Endothelial cell (in vitro differentiated cells): Measurements from ENCODE around the gene UNC13C. TPM values are rescaled to one million over a fixed set of nuclear protein-coding genes. Genes with fewer than 3 reads are reported as not detected.

ENCODE experiments used
- DNase-seq: peaks from one replicate; pipeline ENCODE4 v3.0.0; 2021; ENCODE audit warnings: low spot score
- H3K27ac Mint-ChIP-seq: one replicate; pipeline ENCODE4 v1.8.0; 2021; ENCODE audit warnings: mixed read lengths, inconsistent platforms; ENCODE audit not compliant: unreplicated experiment
- H3K27me3 Mint-ChIP-seq: one replicate; pipeline ENCODE4 v1.8.0; 2021; ENCODE audit warnings: mild to moderate bottlenecking, moderate library complexity, mixed read lengths, inconsistent platforms; ENCODE audit not compliant: unreplicated experiment
- H3K36me3 Mint-ChIP-seq: one replicate; pipeline ENCODE4 v1.8.0; 2021; ENCODE audit warnings: mild to moderate bottlenecking, low read depth, mixed read lengths, inconsistent platforms; ENCODE audit not compliant: unreplicated experiment
- H3K4me1 Mint-ChIP-seq: one replicate; pipeline ENCODE4 v1.8.0; 2021; ENCODE audit warnings: mild to moderate bottlenecking, mixed read lengths, inconsistent platforms; ENCODE audit not compliant: unreplicated experiment
- H3K4me3 Mint-ChIP-seq: one replicate; pipeline ENCODE4 v1.8.0; 2021; ENCODE audit warnings: mild to moderate bottlenecking, mixed read lengths, inconsistent platforms; ENCODE audit not compliant: unreplicated experiment
- H3K9me3 Mint-ChIP-seq: one replicate; pipeline ENCODE4 v1.8.0; 2021; ENCODE audit warnings: mixed read lengths, inconsistent platforms; ENCODE audit not compliant: unreplicated experiment
- CTCF ChIP-seq: fragments of 200-600 bp; sonication (generic); IDR thresholded peaks from one replicate; pipeline ENCODE4 v1.5.0; 2021; ENCODE audit warnings: antibody characterized with exemption; ENCODE audit not compliant: unreplicated experiment
- total RNA-seq: library from RNA; stranded (reverse); fragmentation: NEBNext Ultra II Directional; extraction: Animal tissue kit (Norgen Biotek cat#: 25700); gene quantifications from one replicate; pipeline ENCODE4 v1.2.1, GENCODE V29; 2021; ENCODE audit not compliant: unreplicated experiment

UNC13C gene
- total RNA-seq, 1 donor from 2014 or later, result 0.08 TPM

GRCh38 chr15:54305138-54305537 is 326.9 kb downstream of the UNC13C start:
- no peaks in the 10 kb centered on the region for H3K4me1 Mint-ChIP-seq
- H3K9me3 Mint-ChIP-seq, result peaks cover 11% of the 10 kb centered on the region
- no peak for DNase-seq
- H3K4me3 Mint-ChIP-seq, result no peak overlapping the region
- H3K27ac Mint-ChIP-seq, result no peak overlapping the region
- no peak for TF ChIP-seq CTCF
- H3K27me3 Mint-ChIP-seq, result peaks cover 2% of the 10 kb centered on the region
- no peaks in the 10 kb centered on the region for H3K36me3 Mint-ChIP-seq

DNA sequence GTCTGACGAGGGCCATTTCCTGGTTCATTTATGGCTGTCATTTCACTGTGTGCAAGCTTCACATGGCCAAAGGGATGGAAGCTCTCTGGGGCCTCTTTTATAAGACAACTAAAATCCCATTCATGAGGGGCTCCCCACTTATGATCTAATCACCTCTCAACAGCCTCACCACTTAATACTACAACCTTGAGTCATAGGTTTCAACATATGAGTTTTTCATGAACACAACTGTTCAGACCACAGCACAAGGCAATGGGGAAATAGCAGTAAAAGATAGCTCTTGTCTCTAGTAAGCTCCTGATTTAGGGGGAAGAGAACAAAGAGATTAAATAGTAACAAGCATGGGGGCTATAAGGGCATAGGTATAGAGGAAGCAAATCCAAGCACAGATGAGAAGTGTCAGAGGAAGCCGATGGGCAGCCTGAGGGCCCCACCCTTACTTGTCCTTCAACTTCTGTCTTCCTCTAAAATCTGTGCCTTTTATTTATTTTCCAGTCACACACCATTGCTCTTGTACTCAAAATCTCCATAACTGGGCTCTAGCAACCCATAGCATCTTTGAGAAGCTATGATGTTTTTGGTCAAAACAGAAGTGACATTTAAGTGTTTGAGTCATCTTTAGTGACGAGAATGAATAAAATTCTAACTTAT is 329.1 kb downstream of the UNC13C start:
- H3K27ac Mint-ChIP-seq, result no peak overlapping the region
- no peak for TF ChIP-seq CTCF
- no peaks in the 10 kb centered on the region for H3K27me3 Mint-ChIP-seq
- no peaks in the 10 kb centered on the region for H3K36me3 Mint-ChIP-seq
- no peak overlapping the region for H3K4me3 Mint-ChIP-seq
- no peak for DNase-seq
- H3K4me1 Mint-ChIP-seq, result no peaks in the 10 kb centered on the region
- peaks cover 8% of the 10 kb centered on the region for H3K9me3 Mint-ChIP-seq

- H3K27me3 Mint-ChIP-seq, result no peaks in the 10 kb centered on the region
- DNase-seq, result no peak
- H3K9me3 Mint-ChIP-seq, result peaks cover 8% of the 10 kb centered on the region
- H3K4me3 Mint-ChIP-seq, result no peak overlapping the region
- H3K27ac Mint-ChIP-seq, result no peak overlapping the region
- no peaks in the 10 kb centered on the region for H3K36me3 Mint-ChIP-seq
- no peaks in the 10 kb centered on the region for H3K4me1 Mint-ChIP-seq
- no peak for TF ChIP-seq CTCF
These were observed 329.7 kb downstream of the UNC13C start for GRCh38 chr15:54307926-54308325.

DNA sequence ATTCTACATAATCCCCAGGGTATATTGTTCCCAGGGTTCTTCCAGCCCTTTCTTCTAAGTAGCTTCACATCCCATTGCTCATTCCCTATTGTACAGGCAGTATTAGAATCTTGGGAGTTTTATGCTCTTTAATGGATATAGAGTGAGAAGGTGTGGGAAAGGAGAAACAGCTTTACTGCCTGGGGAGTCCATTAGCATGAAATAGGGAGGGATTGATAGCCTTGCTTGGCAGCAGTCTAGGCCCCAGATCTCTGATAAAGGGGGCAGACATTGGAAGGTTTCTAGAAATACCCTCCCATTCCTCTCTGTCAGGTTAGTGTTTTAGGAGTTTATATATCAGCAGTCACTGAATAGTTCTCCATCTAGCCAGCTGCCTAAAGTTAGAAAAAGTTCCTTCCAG is 334.3 kb downstream of the UNC13C start:
- no peaks in the 10 kb centered on the region for H3K4me1 Mint-ChIP-seq
- H3K36me3 Mint-ChIP-seq, result no peaks in the 10 kb centered on the region
- TF ChIP-seq CTCF, result no peak
- H3K4me3 Mint-ChIP-seq, result no peak overlapping the region
- DNase-seq, result no peak
- H3K27me3 Mint-ChIP-seq, result peaks cover 1% of the 10 kb centered on the region
- peaks cover 8% of the 10 kb centered on the region for H3K9me3 Mint-ChIP-seq
- no peak overlapping the region for H3K27ac Mint-ChIP-seq

DNA sequence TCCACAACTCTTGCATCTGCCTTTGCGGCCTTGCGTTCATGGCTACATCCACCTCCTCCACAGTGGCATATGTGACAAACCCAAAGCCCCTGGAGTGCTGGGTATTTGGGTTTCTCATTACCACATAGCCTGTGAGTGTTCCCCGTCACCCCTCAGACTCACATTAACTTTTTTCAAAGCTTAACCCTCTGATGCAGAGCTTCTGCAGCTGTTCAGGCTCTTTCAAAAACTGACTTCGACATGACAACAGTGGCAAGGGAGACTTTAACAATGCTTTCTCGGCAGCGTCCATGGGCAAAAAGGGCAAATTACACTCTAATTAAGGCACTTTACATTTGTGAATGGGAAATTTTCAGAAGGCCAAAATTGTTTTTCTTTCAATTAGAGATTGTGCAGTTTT is 343.2 kb downstream of the UNC13C start:
- Mint-ChIP-seq H3K27ac (no peak overlapping the region), H3K27me3 (peaks cover 2% of the 10 kb centered on the region), H3K4me3 (no peak overlapping the region), H3K9me3 (peaks cover 6% of the 10 kb centered on the region), H3K4me1 (no peaks in the 10 kb centered on the region), H3K36me3 (no peaks in the 10 kb centered on the region)
- TF ChIP-seq CTCF, result no peak
- DNase-seq, result no peak
